WTC11 (cell line): ENCODE data around the gene CLIP1.

ENCODE experiments used
- CTCF ChIP-seq: fragments of 200-600 bp; IDR thresholded peaks from 2 replicates; pipeline ENCODE4 v1.8.0; 2022; ENCODE audit warnings: antibody characterized with exemption
- FOXJ3 ChIP-seq: sonication (generic); formaldehyde crosslinking; IDR thresholded peaks from 2 replicates; pipeline ENCODE4 v1.9.0; 2021; ENCODE audit warnings: missing genetic modification reagents, mild to moderate bottlenecking, borderline replicate concordance
- SMAD4 ChIP-seq: sonication (generic); formaldehyde crosslinking; IDR thresholded peaks from 2 replicates; pipeline ENCODE4 v1.8.0; 2022; ENCODE audit warnings: mild to moderate bottlenecking, missing genetic modification reagents
- TEAD1 ChIP-seq: sonication (generic); formaldehyde crosslinking; IDR thresholded peaks from 2 replicates; pipeline ENCODE4 v1.8.0; 2022; ENCODE audit warnings: mild to moderate bottlenecking, missing genetic modification reagents
- TP53 ChIP-seq: sonication (generic); formaldehyde crosslinking; IDR thresholded peaks from 2 replicates; pipeline ENCODE4 v1.8.1; 2023; ENCODE audit warnings: mild to moderate bottlenecking, missing genetic modification reagents
- USF1 ChIP-seq: sonication (generic); formaldehyde crosslinking; IDR thresholded peaks from 2 replicates; pipeline ENCODE4 v1.8.0; 2022; ENCODE audit warnings: mild to moderate bottlenecking, missing genetic modification reagents
- USF2 ChIP-seq: sonication (generic); formaldehyde crosslinking; IDR thresholded peaks from 2 replicates; pipeline ENCODE4 v1.8.1; 2023; ENCODE audit warnings: mild to moderate bottlenecking, missing genetic modification reagents, moderate library complexity

GRCh38 chr12:122399592-122400373 lies 22.7 kb downstream of the CLIP1 start:
- TF ChIP-seq SMAD4 (no peak), CTCF (no peak), FOXJ3 (CRISPR knock-in tag) (no peak), USF1 (CRISPR knock-in tag) (no peak), TP53 (no peak), USF2 (CRISPR knock-in tag) (no peak), TEAD1 (CRISPR knock-in tag) (no peak)
